Endothelial cell of umbilical vein (primary cell): Measurements from ENCODE around the gene SFTPD. TPM values are rescaled to one million over a fixed set of nuclear protein-coding genes. Genes with fewer than 3 reads are reported as not detected.

ENCODE experiments used
- BruUV-seq: library from RNA; stranded (reverse); fragments of 400-500 nt; replicated peaks from 2 replicates; lab custom pipeline; 2021; lab: Mats Ljungman, UMichigan
- CTCF ChIA-PET: fragments of 300-600, 350-600 bp; sonication (Branson Sonifier 250); formaldehyde crosslinking; loops from one replicate; lab custom pipeline; 2021; ENCODE audit warnings: antibody characterized with exemption, inconsistent platforms; lab: Charles Lee
- POLR2A ChIA-PET: fragments of 300-600, 350-600 bp; sonication (Branson Sonifier 250); formaldehyde crosslinking; loops from one replicate; lab custom pipeline; 2021; ENCODE audit warnings: antibody characterized with exemption, inconsistent platforms; lab: Charles Lee
- DNase-seq: peaks from one replicate; pipeline ENCODE4 v3.0.0-alpha.2; 2011; ENCODE audit warnings: low read depth, low spot score
- FAIRE-seq: peaks from 2 replicates; lab custom pipeline; 2011; peaks lifted over from hg19 to GRCh38; lab: Jason Lieb, UNC
- H2AFZ ChIP-seq: 2 replicates; pipeline ENCODE4 v1.6.0; 2012; ENCODE audit warnings: low read depth, low read length, control low read depth, inconsistent platforms
- H3K27ac ChIP-seq: 2 replicates; pipeline ENCODE4 v1.5.1; 2011; ENCODE audit warnings: low read depth, mild to moderate bottlenecking, control low read depth, low read length, moderate library complexity; ENCODE audit not compliant: insufficient read depth
- H3K27me3 ChIP-seq, 2 experiments: 2 replicates each; pipeline versions ENCODE4 v1.6.0 to v1.6.1; 2011; ENCODE audit warnings: low read length in 2 of 2, mixed read lengths in 1 of 2; ENCODE audit not compliant: control insufficient read depth in 2 of 2, insufficient read depth in 2 of 2
- H3K36me3 ChIP-seq, 2 experiments: 2 replicates in 1 of 2; 3 replicates in 1 of 2; pipeline ENCODE4 v1.5.1; 2011; ENCODE audit warnings: low read length in 2 of 2, mild to moderate bottlenecking in 1 of 2, moderate library complexity in 1 of 2; ENCODE audit not compliant: control insufficient read depth in 2 of 2, insufficient read depth in 2 of 2; ENCODE audit errors: extremely low read depth in 1 of 2
- H3K4me1 ChIP-seq: 3 replicates; pipeline ENCODE4 v1.5.1; 2011; ENCODE audit warnings: mild to moderate bottlenecking, low read length; ENCODE audit not compliant: control insufficient read depth, insufficient read depth; ENCODE audit errors: extremely low read depth
- H3K4me2 ChIP-seq: 2 replicates; pipeline ENCODE4 v1.6.1; 2011; ENCODE audit warnings: low read length, control low read depth, mixed read lengths; ENCODE audit not compliant: insufficient read depth
- H3K4me3 ChIP-seq, 3 experiments: fragments of 200-600 bp in 1 of 3; sonication (generic), shearing (Covaris generic) in 1 of 3; replicated peaks in 1 of 3; 2 replicates each; pipeline ENCODE4 v1.5.1; 2011 to 2016; ENCODE audit warnings: control low read depth in 3 of 3, low read length in 3 of 3, mild to moderate bottlenecking in 2 of 3, inconsistent platforms in 1 of 3, low read depth in 1 of 3, moderate library complexity in 1 of 3; ENCODE audit not compliant: insufficient read depth in 1 of 3
- H3K79me2 ChIP-seq: 2 replicates; pipeline ENCODE4 v1.6.0; 2012; ENCODE audit warnings: low read length, inconsistent platforms; ENCODE audit not compliant: control insufficient read depth, insufficient read depth
- H3K9ac ChIP-seq: replicated peaks from 2 replicates; pipeline ENCODE3; 2011; ENCODE audit warnings: low read length, control low read depth; ENCODE audit not compliant: insufficient read depth; ENCODE audit errors: extremely low read depth
- H3K9me1 ChIP-seq: replicated peaks from 3 replicates; pipeline ENCODE4 v1.6.0; 2011; ENCODE audit warnings: mild to moderate bottlenecking, low read length; ENCODE audit not compliant: control insufficient read depth, insufficient read depth; ENCODE audit errors: extremely low read depth
- H3K9me3 ChIP-seq: replicated peaks from 2 replicates; pipeline ENCODE4 v1.5.1; 2012; ENCODE audit warnings: low read length, inconsistent platforms; ENCODE audit not compliant: control insufficient read depth, insufficient read depth
- H4K20me1 ChIP-seq: replicated peaks from 2 replicates; pipeline ENCODE3; 2011; ENCODE audit warnings: mild to moderate bottlenecking, low read length; ENCODE audit not compliant: control insufficient read depth, insufficient read depth; ENCODE audit errors: extremely low read depth
- GATA2 ChIP-seq: IDR thresholded peaks from 2 replicates; pipeline ENCODE4 v1.7.0; 2011; ENCODE audit warnings: low read depth, mild to moderate bottlenecking, moderate library complexity, mixed read lengths, low read length; ENCODE audit not compliant: insufficient read length, insufficient read depth
- JUN ChIP-seq: IDR thresholded peaks from 2 replicates; pipeline ENCODE4 v1.6.1; 2011; ENCODE audit warnings: borderline replicate concordance, low read depth; ENCODE audit not compliant: insufficient read length, insufficient read depth
- MYC ChIP-seq: IDR thresholded peaks from one replicate; pipeline ENCODE4 v1.6.1; 2011; ENCODE audit warnings: mild to moderate bottlenecking, low read depth, low read length
- POLR2A ChIP-seq: IDR thresholded peaks from 2 replicates; pipeline ENCODE4 v1.6.1; 2012; ENCODE audit warnings: low read depth, mild to moderate bottlenecking, control low read depth, low read length
- POLR2AphosphoS5 ChIP-seq: IDR thresholded peaks from 2 replicates; pipeline ENCODE4 v1.6.1; 2012; ENCODE audit warnings: low read depth, mild to moderate bottlenecking, control low read depth, low read length, moderate library complexity; ENCODE audit not compliant: insufficient read depth
- dilution Hi-C: fragments of 300-500 bp; cut with MboI; formaldehyde crosslinking; loops from one replicate; pipeline ENCODE4 v1.15.0; 2019; ENCODE audit warnings: low sequenced_read_pairs; ENCODE audit not compliant: extremely low pct_ligation_motif_present
- intact Hi-C: fragments of 100-400 bp; cut with micrococcal nuclease; formaldehyde crosslinking; loops from one replicate; pipeline ENCODE4 v1.10.0; 2022
- polyA plus RNA-seq, 4 experiments: library from polyadenylated mRNA; depleted of rRNA in 3 of 4; stranded (reverse) in 3 of 4; unstranded in 1 of 4; fragments of >200 nt; gene quantifications; 2 replicates each; pipeline versions ENCODE4 v1.2.1 to v1.2.3, GENCODE V29; 2011 to 2012; ENCODE audit warnings: missing spikeins in 1 of 4
- total RNA-seq: library from RNA; stranded (reverse); gene quantifications from 2 replicates; pipeline ENCODE4 v1.2.3, GENCODE V29; 2021
- TF ChIP-seq, protein P1 (sequence below), 2 donors: IDR thresholded peaks; 1 replicate in 1 of 2; 2 replicates in 1 of 2; pipeline ENCODE4 v1.5.1; 2011; ENCODE audit warnings: low read length in 2 of 2, mild to moderate bottlenecking in 2 of 2, moderate library complexity in 2 of 2, control low read depth in 1 of 2, inconsistent platforms in 1 of 2, low read depth in 1 of 2; ENCODE audit not compliant: insufficient read depth in 1 of 2; ENCODE audit errors: extremely low read depth in 1 of 2
- TF ChIP-seq, protein P2 (sequence below): IDR thresholded peaks from 2 replicates; pipeline ENCODE4 v1.6.1; 2011; ENCODE audit not compliant: insufficient read depth, insufficient read length

Gene SFTPD
- total and polyA plus RNA-seq, 2 donors (not counting 3 experiments of a cell fraction or from before 2014, with no cell fraction given) = not detected

DNA sequence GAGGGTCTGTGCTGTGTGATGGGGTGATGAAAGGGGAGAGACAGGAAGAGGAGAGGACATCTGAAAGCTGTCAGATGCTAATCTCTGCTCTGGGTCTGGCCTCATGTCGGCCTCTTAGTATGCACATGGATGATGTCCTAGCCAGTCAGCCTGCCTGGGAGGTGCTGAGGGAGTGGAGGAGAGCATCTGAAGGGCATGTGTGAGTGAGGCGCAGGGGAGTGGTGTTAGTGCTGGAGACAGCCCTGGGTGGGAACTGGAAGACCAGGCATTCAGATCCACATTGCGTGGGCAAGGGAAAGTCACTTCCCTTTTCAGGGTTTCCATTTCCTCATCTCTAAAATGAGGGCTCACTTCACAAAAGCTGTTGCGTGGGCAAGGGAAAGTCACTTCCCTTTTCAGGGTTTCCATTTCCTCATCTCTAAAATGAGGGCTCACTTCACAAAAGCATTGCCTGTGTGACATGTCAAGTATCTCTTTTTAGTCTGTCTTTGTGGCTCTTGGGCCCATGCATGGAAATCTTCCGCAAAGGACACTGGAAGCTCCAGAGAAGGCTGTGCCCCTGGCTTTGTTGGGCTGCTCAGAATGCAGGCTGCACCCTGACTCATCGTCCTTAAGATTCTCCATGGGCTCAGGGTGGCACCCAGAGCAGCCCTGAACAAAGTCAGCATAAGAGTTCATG, 10.0 kb downstream of the SFTPD start:
- Histone ChIP-seq H3K4me3 (no peak overlapping the region), H3K4me1 (peaks cover 9% of the 10 kb centered on the region), H2AFZ (no peak overlapping the region), H3K9me1 (no peaks in the 10 kb centered on the region), H3K9ac (no peak overlapping the region), H3K27me3 (peaks cover 0 to 2% of the 10 kb centered on the region in 2 experiments), H3K36me3 (no peaks in the 10 kb centered on the region), H3K79me2 (no peaks in the 10 kb centered on the region), H4K20me1 (no peaks in the 10 kb centered on the region), H3K4me2 (no peak overlapping the region), H3K9me3 (no peaks in the 10 kb centered on the region), H3K27ac (no peak overlapping the region)
- dilution Hi-C loops (no loop called here), intact Hi-C loops (no loop called here)
- ChIA-PET POLR2A (interaction anchor here (0.5 kb wide), 1 partner anchor 402 kb away, joined by 9 read pairs; no protein-coding TSS in a partner anchor), CTCF (no interaction called here)
- FAIRE-seq = no peak
- TF ChIP-seq, protein P1, sequence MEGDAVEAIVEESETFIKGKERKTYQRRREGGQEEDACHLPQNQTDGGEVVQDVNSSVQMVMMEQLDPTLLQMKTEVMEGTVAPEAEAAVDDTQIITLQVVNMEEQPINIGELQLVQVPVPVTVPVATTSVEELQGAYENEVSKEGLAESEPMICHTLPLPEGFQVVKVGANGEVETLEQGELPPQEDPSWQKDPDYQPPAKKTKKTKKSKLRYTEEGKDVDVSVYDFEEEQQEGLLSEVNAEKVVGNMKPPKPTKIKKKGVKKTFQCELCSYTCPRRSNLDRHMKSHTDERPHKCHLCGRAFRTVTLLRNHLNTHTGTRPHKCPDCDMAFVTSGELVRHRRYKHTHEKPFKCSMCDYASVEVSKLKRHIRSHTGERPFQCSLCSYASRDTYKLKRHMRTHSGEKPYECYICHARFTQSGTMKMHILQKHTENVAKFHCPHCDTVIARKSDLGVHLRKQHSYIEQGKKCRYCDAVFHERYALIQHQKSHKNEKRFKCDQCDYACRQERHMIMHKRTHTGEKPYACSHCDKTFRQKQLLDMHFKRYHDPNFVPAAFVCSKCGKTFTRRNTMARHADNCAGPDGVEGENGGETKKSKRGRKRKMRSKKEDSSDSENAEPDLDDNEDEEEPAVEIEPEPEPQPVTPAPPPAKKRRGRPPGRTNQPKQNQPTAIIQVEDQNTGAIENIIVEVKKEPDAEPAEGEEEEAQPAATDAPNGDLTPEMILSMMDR (IDR thresholded peaks at IDR 0.05; ENCODE audit: extremely low read depth in 1 of 2, insufficient read depth in 1 of 2, low read depth in 1 of 2, low read length in 2 of 2) = no peak
- TF ChIP-seq, protein P2, sequence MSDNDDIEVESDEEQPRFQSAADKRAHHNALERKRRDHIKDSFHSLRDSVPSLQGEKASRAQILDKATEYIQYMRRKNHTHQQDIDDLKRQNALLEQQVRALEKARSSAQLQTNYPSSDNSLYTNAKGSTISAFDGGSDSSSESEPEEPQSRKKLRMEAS = no peak
- no peak for TF ChIP-seq GATA2
- no peak for TF ChIP-seq JUN
- no peak for TF ChIP-seq POLR2AphosphoS5
- no peak for TF ChIP-seq POLR2A
- no peak for TF ChIP-seq MYC
- no peak for DNase-seq
- no TSS peak for BruUV-seq
